Aortic smooth muscle cell (primary cell): ENCODE results near the gene ERC2. TPM values are rescaled to one million over a fixed set of nuclear protein-coding genes. Genes with fewer than 3 reads are reported as not detected.

ENCODE experiments used
- total RNA-seq: library from RNA; depleted of rRNA; stranded (reverse); fragments of >200 nt; gene quantifications from 2 replicates; pipeline ENCODE4 v1.2.3, GENCODE V29; 2014

Gene ERC2
- 0.37 and 0.53 TPM in 2 replicates for total RNA-seq

GRCh38 chr3:56468184-56469106 is at the start of gene ERC2:
Gene ERC2 (minus strand): TSS chr3:56468467.

DNA sequence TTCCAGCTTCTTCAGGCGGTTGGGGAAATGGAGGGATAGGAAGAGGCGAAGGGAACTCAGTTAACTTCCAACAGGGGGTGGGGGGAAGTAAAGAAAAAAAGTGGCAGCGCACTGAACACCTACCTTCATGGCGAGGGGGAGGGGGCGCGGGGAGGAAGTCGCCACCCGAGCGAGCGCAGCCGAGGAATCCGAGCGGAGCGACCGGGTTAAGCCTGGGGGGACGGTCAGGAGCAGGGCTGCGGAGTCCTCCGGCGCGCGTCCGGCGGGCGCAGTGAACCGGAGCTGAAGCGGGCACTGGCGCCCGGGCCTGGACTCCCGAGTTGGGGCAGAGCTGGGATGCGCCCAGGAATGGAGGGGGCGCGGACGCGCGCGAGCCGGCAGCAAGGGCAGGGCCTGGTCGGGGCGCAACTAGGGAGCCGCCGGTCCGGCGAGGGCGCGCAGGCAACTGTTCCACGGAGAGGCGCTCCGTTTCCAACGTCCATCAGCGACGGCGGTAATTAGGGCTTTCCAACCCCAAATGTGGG is 981.3 kb downstream of the ERC2 start, which contains the start of gene WNT5A:
Gene WNT5A, minus strand, starts transcription at position 450 of the 524 bp plus-strand sequence. Its CDS starts 321 bp downstream, at position 129.

Other genes with a start within 250 kb of the ERC2 start
- 22.7 and 25.4 TPM in 2 replicates for gene CCDC66, start 88.7 kb upstream of the ERC2 start, total RNA-seq
- gene TASOR, start 214.8 kb upstream of the ERC2 start, total RNA-seq = 71.1 and 75.2 TPM in 2 replicates